ENCODE results near the gene XRCC4.

XRCC4 gene

DNA sequence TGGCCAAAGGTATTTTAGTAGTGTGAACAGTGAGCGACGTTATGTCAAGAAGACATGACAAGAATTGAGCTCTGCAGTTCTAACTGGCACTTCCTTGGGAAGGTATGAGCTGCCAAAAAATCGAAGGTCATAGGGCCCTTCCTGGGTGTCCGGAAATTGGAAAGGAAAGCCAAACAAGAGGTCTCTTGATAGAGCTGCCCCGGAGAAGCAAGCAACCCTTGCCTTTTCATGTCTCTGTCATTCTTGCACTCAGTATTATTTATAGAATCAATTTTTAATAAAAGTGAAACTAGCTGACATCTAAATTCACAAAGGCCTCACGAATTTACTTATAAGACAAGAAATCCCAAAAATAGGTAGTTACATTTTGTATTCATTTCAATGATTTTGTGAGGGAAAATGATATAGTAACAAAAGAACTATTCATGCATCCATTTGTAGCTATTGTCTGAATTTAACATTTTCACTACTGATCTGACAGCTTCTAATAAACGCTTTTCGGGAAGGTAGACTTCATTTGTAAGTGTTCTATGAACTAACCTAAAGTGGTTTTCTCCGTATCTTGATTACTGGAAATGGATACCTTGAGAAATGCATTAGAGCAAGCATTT lies 280.4 kb downstream of the XRCC4 start:
- no peak for DNase-seq

DNA sequence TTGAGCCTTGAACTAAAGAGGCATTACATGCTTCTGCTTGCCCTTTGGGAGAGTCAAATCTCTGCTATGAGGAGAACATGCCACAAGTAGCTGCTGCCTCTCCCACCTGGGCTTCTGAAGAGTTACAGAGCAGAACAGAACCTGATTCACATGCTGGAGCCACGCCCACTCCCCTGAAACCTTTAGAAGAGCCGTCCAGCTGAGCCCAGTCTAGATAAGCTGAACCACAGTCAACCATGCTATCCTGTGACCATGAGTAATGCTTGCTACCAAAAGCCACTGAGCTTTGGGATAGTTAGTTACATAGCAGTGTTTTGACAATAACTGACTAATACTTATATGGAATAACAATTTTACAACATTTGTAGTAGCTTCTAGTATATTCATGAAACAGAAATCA lies 283.2 kb downstream of the XRCC4 start:
- DNase-seq, result no peak

DNA sequence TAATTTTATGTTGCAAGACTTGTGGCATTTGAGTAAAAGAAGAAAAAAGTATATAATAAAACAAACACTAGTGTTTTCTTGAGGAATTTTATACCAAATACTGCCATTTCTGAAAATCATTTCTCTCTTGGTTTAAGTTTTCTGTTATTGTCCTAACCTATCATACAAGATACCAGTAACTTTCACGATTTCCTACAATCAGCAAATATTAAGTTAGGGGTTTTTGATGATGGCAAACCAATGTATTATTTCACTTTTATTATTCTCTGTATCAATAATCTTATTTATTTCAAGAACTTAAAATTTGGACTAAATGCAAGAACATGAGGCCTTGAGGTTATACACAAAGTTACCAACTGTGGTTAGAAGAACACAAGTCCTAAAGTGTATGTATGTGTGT lies 285.2 kb downstream of the XRCC4 start:
- no peak for DNase-seq

DNA sequence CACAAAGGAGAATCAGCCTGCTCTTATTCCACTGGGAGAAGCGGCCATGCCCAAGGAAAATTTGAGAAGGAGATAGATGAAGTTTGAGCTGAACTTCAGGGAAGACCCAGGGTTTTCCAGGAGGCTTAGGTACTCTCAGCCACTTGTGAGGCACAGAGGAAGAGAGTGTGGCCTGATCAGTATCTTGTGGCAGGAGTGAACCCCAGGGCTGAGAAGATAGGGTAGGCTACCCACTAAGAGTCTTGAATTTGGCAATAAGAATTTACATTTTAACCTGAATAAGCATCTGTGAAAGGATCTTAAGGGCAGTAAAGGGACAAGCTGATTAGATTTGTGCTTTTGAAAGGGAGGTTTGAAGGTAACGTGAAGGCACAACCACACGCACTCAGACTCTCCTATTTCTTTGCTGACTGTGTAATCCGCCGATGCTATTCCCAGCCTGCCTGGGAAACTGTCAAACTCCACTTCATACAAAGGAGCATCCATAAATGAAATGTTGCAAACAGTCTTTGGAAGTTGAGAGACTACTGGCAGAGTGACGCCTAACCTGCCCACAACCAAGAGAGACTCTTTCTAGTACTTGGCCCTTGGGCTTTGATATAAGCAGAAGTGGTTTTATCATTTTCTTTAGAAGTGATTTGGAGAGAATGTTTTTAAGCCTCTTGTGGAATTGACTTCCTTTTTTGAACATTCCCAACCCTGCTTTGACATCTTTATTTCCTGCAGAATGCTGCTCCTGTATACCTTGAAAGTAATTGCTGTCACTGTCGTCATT lies 286.0 kb downstream of the XRCC4 start:
- no peak for DNase-seq

DNA sequence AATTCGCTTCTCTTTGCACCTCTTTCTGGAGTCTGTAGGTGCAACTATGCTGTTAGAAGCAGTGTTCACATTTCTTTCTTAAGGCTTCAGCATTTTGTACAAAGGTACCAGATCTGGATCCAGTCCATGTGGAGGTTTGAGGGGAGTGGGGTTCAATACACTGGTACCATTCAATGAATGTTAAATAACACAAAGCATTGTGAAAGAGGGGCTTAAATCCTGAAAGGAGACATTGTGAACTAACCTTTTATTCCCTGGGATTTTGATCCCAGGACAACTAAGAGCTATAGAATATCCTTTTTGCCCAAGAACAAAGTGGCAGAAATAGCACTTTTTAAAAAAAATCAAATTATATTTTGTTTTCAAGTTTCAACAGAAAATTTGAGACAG lies 286.5 kb downstream of the XRCC4 start:
- DNase-seq, result no peak

DNA sequence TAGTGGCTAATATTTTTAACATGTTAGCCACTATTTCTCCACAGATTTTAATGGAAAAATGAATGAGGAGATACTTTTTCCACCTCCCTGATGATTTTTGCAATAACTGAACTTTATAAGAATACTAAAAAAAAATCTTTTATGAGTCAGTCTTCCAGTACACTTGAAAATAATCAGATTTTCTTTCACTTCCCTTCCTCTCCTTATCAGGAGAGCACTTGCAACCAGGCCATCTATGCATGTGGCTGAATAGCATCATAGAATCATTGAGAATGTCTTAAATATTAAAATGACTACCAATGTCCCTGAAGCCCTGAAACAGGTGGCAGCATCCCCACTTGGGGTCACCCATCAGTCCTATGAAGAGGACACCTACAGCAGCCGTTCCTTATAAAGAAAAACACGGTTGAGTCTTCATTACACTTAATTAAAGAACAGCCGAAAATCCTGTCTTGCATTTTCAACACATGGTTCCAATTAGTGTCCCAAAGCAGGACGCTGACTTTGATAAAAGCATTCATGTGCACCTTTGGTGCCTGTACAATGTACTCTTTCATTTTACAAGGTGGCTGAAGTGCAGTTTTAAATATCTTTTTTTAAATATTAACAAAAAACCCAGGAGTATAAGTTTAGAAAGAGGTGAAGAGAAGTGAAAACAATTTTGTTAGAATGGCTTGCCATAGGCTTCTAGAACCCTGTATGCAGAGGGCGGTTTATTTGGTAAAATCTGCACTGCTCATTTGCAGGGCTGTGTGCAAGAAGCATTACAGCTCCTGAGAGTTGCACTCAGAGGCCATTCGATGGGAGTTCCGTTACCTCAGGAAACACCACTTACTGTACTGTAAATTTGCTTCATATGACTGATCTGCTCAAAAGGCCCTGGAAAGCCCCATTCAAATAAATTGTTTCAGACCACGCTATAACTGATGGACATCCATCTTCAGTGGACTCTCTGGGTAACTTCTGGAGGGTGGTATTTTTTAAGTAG lies 287.3 kb downstream of the XRCC4 start:
- no peak for DNase-seq

DNA sequence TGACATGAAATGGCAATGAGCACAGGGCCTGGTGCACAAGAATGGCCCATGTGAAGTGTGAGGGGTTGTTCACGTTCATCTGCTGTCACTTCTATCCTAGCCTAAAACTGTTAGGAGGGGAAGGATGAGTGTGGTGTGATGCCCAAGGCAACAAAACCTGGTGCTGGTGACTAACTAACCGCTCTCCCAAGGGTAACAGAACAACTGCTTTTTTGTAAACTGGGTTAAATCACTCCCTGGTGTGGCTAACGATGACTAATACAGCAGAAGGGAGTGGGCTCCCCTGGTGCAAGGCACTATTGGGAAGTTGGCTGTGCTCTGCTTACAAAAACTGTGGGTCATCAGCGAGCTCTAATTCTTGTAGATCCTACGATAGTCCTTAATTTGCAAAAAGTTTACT lies 291.0 kb downstream of the XRCC4 start:
- DNase-seq, result no peak

DNA sequence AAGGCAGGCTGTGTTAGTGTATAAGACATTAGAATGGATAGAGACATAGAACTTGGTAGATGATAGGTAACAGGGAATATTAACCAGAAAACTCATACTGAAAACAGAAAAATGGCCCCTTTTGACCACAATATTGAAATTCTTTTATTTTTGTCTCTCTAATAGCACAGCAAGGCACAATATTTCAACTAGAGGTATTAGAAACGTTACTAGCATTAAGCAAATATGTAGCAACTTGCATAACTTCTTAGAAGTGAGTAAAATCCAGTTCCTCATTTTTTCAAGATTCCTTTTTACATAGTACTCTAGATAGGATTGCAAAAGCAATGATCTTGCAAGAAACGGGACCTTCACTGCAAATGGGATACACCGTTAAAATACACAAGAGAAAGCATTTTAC lies 291.5 kb downstream of the XRCC4 start:
- no peak for DNase-seq

DNA sequence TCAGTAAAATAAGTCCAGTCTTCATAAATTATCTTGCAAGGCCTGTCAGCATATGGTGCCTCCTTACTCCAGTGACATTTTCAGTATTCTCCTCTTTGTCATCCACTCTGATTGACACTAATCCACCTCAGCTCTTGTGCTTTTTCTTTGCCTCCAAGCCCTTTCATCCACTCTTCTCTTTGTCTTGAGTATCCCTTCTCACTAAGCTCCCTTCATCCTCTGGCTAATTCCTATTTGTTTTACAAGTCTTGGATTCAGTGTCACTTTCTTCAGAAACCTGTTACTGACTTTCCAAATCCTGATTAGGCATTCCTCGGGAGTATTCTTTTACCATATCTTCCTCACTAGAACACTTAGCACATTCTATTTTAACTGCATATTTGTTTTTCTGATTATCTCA lies 293.6 kb downstream of the XRCC4 start:
- no peak for DNase-seq

DNA sequence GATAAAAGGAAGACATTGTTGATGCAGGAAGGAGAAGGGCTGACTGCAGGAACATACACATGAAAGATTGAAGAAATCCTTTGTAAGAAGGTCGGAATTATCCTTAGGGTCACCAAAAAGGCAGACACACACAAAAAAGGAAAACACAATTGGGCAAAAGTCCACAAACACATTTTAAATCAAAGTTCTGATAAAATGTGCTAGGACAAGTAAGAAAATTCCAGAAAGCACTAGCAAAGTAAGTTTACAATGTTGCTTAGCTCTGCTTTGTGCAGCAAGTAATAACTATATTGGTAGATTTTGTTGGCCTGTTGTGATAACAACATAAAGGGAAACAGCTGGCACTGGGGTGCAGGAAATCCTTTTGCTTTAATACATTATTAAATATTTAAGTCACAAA lies 294.4 kb downstream of the XRCC4 start:
- DNase-seq, result no peak

DNA sequence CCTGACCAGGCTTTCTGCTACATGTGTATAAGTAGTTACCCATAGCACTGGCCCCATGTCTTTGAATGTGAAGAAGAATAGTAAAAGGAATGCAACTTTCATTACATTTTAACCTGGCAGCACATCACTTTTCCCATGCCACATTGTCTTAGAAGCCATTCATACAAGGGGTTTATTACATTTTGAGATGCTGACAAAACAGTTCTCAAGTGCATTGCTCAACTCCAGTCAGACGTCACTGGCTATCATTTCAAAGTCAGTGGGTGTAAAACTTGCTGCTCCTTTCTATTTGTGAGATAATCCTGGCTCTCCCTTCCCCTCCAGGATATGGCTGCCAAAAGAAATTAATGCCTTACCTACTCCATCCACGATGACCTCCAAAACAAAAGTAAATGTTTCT lies 297.2 kb downstream of the XRCC4 start:
- DNase-seq, result no peak

DNA sequence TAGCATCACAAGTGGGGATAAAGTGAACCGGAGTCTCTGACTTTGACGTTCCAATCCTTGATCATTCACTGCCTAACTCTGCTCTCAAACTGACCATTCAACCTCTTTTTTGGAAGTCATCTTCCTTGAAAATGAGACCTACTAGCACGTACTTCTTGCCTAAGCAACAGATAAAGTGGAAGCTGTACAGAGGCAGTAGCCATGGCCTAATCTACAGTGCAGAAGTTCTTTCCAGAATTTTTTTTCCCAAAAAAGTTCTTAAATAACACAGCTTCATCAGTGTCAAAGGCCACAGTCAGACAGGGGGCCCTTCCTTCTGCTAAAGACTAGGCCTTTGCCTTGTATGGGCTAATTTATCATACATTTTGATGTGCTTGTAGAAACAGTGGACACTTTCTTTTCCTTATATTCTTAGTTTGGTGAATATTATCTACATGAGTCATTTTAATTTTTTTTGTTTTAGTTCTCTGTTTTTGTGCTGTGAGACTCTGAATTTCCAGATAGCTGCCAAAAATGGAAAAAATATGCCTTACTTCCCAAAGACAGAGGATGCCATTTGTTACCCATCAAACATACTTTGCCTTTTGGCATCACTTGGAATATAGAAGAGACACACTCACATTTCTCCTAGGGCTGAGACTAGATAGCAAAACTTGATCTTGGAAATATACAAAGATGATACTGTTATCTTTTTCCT lies 297.9 kb downstream of the XRCC4 start:
- DNase-seq, result no peak

DNA sequence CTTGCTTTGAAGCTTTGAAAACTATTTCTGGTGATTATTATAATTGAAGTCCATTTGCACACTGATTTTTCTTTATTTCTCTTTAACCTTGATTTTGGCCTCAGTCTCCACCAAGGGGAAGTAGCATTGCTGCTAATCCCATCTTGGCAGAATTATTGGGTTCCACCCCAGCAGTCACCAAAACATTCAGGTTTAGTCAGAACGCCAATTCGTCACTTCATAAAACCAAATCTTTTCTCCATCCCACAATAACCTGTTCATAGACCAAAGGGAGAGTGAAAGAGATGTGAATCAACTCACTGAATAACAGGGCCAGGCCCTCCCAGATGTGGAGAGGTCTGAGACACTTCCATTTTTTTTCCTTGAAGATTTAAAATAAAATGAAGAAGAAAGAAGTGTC lies 299.1 kb downstream of the XRCC4 start:
- no peak for DNase-seq

DNA sequence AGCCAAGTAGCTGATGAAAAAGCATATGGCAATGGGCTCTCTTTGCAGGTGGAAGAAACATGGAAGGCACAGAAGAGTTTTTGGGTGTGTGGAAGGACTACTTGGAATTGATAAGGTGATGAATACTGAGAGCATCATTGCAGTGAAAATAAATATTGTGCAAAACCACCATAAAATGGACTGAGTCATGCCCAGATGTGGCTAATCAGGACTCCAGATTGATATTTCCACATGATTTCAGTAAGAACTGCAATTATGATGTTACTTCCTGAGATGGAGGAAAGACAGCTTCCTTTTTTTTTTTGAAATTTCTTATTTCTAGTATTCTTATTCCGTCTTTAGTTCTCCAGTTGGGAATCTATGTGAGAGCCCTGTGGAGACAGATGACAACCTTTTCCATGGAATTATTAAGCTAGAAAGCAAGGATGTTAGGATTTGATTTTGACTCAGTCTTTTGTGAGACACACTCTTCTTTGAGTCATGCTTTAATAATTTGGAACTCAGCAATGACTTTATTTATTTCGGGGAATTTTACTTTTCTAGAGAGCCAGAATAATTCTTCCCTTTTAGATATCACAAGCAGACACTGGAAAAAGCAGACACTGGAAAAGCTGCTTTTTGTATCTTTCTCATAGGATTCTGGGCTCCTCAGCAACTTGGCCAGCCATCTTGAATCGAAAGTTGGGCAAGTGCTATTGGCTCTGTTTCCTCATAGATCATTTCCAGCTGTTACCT lies 300.0 kb downstream of the XRCC4 start:
- no peak for DNase-seq

DNA sequence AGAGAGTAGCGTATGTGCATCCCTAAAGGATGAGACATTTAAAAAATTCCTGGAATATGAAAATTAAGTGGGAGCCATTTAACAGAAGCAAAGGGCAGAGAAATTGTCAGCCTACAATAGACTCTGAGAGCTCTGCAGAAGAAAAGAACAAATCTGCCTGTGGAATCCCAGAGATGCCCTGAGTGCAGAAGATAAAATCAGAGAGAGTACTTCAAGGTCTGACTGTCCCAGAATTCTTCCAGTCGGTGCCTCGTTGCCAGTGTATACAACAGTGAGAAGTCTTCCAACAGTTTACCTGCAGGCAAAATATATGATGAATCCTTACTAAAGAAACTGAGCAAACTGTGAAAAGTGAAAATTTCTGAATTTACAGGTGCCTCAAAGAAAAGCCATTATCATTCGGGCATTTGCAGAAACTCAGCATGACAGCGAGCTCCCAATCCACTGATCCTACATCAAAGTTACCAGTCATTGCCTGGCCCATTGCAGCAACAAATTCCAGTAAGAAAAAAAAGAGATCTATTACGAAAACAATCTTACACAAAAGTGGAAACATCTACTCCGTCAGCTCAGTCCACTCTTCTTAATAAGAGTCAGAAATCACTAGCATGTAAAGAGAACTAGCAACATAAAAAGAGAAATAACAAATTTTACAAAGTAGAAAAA lies 301.4 kb downstream of the XRCC4 start:
- DNase-seq, result no peak

DNA sequence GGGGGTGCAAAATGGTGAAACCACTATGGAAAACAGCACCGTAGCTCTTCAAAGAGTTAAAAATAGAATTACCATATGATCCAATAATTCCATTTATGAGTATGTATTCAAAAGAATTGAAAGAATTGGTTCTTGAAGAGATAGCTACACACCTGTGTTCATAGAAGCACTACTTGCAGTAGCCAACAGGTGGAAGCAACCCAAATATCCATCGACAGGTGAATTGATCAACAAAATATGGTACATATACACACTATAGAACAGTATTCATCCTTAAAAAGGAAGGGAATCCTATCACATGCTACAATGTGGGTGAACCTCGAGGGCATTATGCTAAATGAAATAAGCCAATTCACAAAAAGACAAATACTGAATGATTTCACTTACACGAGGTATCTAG lies 308.5 kb downstream of the XRCC4 start:
- no peak for DNase-seq

DNA sequence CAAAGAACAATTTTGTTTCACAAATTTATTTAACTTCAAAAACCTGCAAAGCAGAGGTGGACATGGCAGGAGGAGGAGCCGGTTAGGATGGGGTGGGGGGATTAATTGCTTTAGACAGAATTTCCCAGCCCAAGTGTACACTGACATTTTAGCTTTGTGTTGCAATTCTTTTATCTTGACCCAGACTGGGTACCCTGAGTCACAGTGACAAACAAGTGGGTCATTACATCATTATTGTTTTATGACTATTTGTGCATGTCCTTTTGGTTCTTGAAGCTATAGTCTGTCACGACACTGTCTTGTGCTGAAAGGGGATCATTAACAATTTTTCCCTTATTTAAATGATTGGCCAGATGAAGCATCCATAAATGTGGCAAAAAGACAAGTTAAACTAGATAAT lies 309.7 kb downstream of the XRCC4 start:
- DNase-seq, result no peak

DNA sequence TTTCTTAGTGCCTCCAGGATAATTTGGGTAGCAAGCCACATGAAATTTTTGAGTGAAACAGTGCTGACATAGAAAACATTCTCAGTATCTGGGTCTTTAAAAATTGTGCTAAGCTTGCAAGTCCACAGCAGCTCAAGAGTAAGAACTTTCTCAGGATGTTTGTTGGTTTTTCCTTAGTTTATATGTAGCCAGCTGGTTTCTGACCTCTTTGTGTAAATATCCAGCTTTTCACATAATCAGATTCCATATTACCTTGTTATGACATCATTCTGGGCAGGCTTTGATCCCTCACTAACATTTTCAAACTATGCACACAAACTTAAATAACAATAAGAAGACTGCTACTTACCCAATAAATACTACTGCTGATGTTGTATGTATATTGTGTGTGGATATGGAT lies 311.3 kb downstream of the XRCC4 start:
- no peak for DNase-seq

DNA sequence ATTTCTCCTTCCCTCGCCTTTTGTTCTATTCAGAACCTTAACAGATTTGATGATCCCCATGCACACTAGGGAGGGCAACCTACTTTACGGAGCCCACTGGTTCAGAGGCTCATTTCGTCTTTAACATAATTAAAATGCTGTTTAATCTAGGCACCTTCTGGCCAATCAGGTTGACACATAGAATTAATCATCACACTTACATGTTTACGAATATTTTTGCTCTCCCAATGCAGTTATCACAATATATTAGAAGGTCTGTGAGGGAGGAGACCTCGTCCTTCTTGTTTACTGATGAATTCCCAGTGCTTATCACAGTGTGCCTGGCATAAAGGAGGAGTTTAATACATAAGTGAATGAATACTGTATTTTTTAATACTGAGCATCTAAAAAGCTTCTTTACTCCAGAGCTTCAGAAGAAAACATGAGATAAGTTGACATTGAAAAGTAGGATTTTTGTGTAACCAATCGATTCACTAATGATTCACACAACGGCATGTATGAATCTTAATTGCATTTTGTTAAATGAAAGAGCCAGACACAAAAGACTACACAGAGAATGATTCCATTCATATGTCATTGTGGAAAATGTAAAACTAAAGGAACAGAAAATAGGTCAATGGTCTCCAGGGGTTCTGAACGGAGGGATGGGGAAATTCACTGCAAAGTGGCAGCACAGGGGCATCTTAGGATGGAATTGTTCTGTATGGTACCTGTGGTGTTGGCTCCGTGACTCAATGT lies 315.6 kb downstream of the XRCC4 start:
- no peak for DNase-seq

DNA sequence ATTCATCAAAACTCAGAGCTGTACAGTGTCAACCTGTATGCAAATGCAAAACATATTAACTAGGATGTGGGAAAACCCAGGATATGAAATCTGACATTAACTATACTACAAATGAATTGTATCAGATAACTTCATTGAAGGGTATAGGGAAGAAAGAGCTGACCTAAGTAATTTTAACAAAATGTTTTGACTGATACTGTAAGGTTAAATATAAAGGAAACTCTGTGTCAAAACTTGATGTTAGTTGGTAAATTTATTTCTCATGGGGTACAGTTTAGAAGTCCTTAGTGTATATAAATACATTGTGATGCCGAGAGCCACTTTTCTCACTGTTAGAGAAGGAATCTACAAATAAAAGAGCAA lies 316.1 kb downstream of the XRCC4 start:
- DNase-seq, result no peak

DNA sequence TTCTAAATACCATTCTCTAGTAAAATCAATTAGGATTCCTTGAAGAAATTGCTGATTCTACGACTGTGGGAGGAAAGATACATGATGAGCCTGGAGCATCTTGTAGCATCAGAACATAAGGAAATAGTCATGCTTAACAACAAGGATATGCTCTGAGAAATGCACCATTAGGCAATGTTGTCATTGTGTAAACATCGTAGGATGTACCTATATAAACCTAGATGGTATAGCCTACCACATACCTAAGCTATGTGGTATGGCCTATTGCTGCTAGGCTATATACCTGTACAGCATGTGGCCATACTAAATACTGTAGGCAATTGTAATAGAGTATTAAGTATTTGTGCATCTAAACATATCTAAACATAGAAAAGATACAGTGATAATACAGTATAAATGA lies 316.8 kb downstream of the XRCC4 start:
- no peak for DNase-seq
